Measurements from ENCODE around the gene EFNA1. TPM values are rescaled to one million over a fixed set of nuclear protein-coding genes. Genes with fewer than 3 reads are reported as not detected.
"Not testable (repeated sequence)": the region's sequence is repeated elsewhere in the genome, so short reads cannot be mapped to it uniquely, and the experiment has no call there.

The EFNA1 gene
- total and polyA plus RNA-seq, 10 donors, result 3.7 to 19.4 (median 9.1) TPM

- Histone ChIP-seq H3K4me1 (no peaks in the 10 kb centered on the region), H3K27ac (no peak overlapping the region), H3K36me3 (no peaks in the 10 kb centered on the region), H3K27me3 (replicated peaks in 1 of 7) (peaks cover 0 to 16% (median 0%) of the 10 kb centered on the region in 7 donors), H3K4me3 (no peak overlapping the region), H3K9me3 (no peaks in the 10 kb centered on the region)
- TF ChIP-seq, protein P1, sequence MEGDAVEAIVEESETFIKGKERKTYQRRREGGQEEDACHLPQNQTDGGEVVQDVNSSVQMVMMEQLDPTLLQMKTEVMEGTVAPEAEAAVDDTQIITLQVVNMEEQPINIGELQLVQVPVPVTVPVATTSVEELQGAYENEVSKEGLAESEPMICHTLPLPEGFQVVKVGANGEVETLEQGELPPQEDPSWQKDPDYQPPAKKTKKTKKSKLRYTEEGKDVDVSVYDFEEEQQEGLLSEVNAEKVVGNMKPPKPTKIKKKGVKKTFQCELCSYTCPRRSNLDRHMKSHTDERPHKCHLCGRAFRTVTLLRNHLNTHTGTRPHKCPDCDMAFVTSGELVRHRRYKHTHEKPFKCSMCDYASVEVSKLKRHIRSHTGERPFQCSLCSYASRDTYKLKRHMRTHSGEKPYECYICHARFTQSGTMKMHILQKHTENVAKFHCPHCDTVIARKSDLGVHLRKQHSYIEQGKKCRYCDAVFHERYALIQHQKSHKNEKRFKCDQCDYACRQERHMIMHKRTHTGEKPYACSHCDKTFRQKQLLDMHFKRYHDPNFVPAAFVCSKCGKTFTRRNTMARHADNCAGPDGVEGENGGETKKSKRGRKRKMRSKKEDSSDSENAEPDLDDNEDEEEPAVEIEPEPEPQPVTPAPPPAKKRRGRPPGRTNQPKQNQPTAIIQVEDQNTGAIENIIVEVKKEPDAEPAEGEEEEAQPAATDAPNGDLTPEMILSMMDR (IDR thresholded peaks at IDR 0.05 in 8 of 11, conservative IDR thresholded peaks at IDR 0.05 in 3 of 11), result no peak
- no peak for TF ChIP-seq POLR2A (IDR thresholded peaks at IDR 0.05)
- no peak for TF ChIP-seq POLR2AphosphoS5 (IDR thresholded peaks at IDR 0.05)
- DNase-seq, result no peak
- 73 to 86% (median 83%) methylated on average over 5 of the region's 5 CpGs for WGBS, 5 donors
- intact Hi-C loops (cut with DNase I; ENCODE audit: low total_unique reads), result no loop called here
Observed at GRCh38 chr1:155113450-155113980, 14.2 kb upstream of the EFNA1 start.

GRCh38 chr1:155116113-155116764 is 11.4 kb upstream of the EFNA1 start:
- TF ChIP-seq, protein P1 (IDR thresholded peaks at IDR 0.05 in 8 of 11, conservative IDR thresholded peaks at IDR 0.05 in 3 of 11), result no peak
- TF ChIP-seq POLR2A (IDR thresholded peaks at IDR 0.05) (no peak), POLR2AphosphoS5 (IDR thresholded peaks at IDR 0.05) (no peak)
- Histone ChIP-seq H3K36me3 (no peaks in the 10 kb centered on the region), H3K27ac (no peak overlapping the region), H3K27me3 (replicated peaks in 1 of 7) (peaks cover 0 to 16% (median 0%) of the 10 kb centered on the region in 7 donors), H3K9me3 (no peaks in the 10 kb centered on the region), H3K4me1 (no peaks in the 10 kb centered on the region), H3K4me3 (no peak overlapping the region)
- intact Hi-C loops (cut with DNase I; ENCODE audit: low total_unique reads), result no loop called here
- WGBS, 5 donors, result 56 to 84% (median 71%) methylated on average over 5 of the region's 5 CpGs
- no peak for DNase-seq

GRCh38 chr1:155117610-155118009 is 10.1 kb upstream of the EFNA1 start:
- WGBS, 5 donors, result 78 to 85% (median 79%) methylated on average over 4 of the region's 4 CpGs
- no peaks in the 10 kb centered on the region for H3K4me1 ChIP-seq
- H3K27ac ChIP-seq, result no peak overlapping the region
- TF ChIP-seq POLR2A (IDR thresholded peaks at IDR 0.05) (no peak), POLR2AphosphoS5 (IDR thresholded peaks at IDR 0.05) (no peak)
- TF ChIP-seq, protein P1 (IDR thresholded peaks at IDR 0.05 in 8 of 11, conservative IDR thresholded peaks at IDR 0.05 in 3 of 11), result no peak
- H3K9me3 ChIP-seq, result no peaks in the 10 kb centered on the region
- intact Hi-C loops (cut with DNase I; ENCODE audit: low total_unique reads), result no loop called here
- no peaks in the 10 kb centered on the region for H3K36me3 ChIP-seq
- H3K4me3 ChIP-seq, result no peak overlapping the region
- H3K27me3 ChIP-seq (replicated peaks in 1 of 7), result peaks cover 0 to 8% (median 0%) of the 10 kb centered on the region in 7 donors
- DNase-seq, result no peak

- H3K27me3 ChIP-seq (replicated peaks in 1 of 7); H3K27ac ChIP-seq; H3K4me3 ChIP-seq; H3K4me1 ChIP-seq; intact Hi-C loops (cut with DNase I; ENCODE audit: low total_unique reads); DNase-seq; H3K9me3 ChIP-seq; H3K36me3 ChIP-seq: not testable (repeated sequence)
- WGBS, 5 donors, result 88 to 95% (median 91%) methylated on average over 7 of the region's 7 CpGs
Observed at GRCh38 chr1:155118090-155118489, 9.6 kb upstream of the EFNA1 start.
